ENCODE results near the gene PRKCE. TPM values are rescaled to one million over a fixed set of nuclear protein-coding genes. Genes with fewer than 3 reads are reported as not detected.

The PRKCE gene
- total and polyA plus RNA-seq, 2 of the 8 experiments (the other 6 are each of a cell fraction or from before 2014, with no cell fraction given): 0.54 to 2.1 TPM

DNA sequence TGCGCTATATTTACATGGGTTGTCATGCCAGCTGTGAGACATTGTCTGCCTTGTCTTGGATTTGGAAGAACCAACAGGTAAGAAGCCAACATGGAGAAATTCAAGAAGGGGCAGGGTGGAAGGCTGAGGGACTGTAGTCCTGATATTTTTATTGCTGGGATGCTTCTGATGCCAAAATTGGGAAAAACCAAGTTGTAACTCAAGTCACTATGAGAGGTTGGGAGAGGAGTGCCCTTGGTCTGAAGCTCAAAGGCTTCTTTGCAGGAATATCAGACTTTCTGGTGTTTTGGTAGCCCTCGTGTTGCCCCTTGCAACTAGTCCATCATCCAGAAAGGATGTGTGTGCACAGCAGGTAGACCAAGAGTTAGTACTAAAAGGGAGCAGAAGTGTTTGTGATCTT lies 351.5 kb downstream of the PRKCE start:
- H2BK5ac ChIP-seq (ENCODE audit: low read depth, low read length): no peak overlapping the region
- H4K20me1 ChIP-seq (replicated peaks in 1 of 2; ENCODE audit: control insufficient read depth in 1 of 2, insufficient read depth in 2 of 2, low read length in 2 of 2): no peaks in the 10 kb centered on the region
- H3K23ac ChIP-seq (ENCODE audit: insufficient read length): no peak overlapping the region
- H3K18ac ChIP-seq (ENCODE audit: extremely low read depth, low read length): no peak overlapping the region
- no peak overlapping the region for H2AK5ac ChIP-seq (ENCODE audit: low read depth, low read length)
- peak in 1 of 2 experiments; percentile 7 for DNase-seq (ENCODE audit: low read depth in 1 of 2, low spot score in 2 of 2)
- ChIA-PET CTCF (ENCODE audit: partially characterized antibody) (interaction anchor here (0.7 to 1.8 kb wide), 3 partner anchors 10 to 660 kb away, joined by 3 to 7 read pairs (median 3); no protein-coding TSS in a partner anchor), POLR2A (ENCODE audit: partially characterized antibody) (interaction anchor here (0.6 kb wide), 1 partner anchor 595 kb away, joined by 4 read pairs; no protein-coding TSS in a partner anchor)
- TF ChIP-seq KDM1A (IDR thresholded peaks at IDR 0.05; ENCODE audit: borderline replicate concordance, low read length) (no peak), JUN (IDR thresholded peaks at IDR 0.05; ENCODE audit: low read depth, low read length) (no peak), NRF1 (IDR thresholded peaks at IDR 0.05; ENCODE audit: low read depth, low read length) (no peak), SP4 (IDR thresholded peaks at IDR 0.05; ENCODE audit: low read length) (no peak), SUZ12 (IDR thresholded peaks at IDR 0.05; ENCODE audit: low read length) (no peak), KDM4A (IDR thresholded peaks at IDR 0.05; ENCODE audit: low read depth, low read length, severe bottlenecking) (no peak), TAF7 (optimal IDR thresholded peaks at IDR 0.05; ENCODE audit: borderline replicate concordance, low read depth, low read length) (no peak), MAFK (IDR thresholded peaks at IDR 0.05; ENCODE audit: low read depth, low read length) (no peak), RAD21 (IDR thresholded peaks at IDR 0.05 in 1 of 2, conservative IDR thresholded peaks at IDR 0.05 in 1 of 2; ENCODE audit: low read depth in 2 of 2, low read length in 2 of 2) (no peak)
- H3K4me2 ChIP-seq (ENCODE audit: insufficient read depth in 1 of 2, low read depth in 2 of 2, low read length in 2 of 2): no peak overlapping the region
- H4K8ac ChIP-seq (ENCODE audit: extremely low read depth, insufficient read depth, low read length): no peak overlapping the region
- H3K14ac ChIP-seq (ENCODE audit: insufficient read length): no peak overlapping the region
- WGBS, 2 experiments (ENCODE audit: extremely low coverage in 1 of 2, insufficient coverage in 1 of 2, insufficient read length in 1 of 2, insufficient replicate concordance in 2 of 2, low coverage in 1 of 2, low lambda C conversion rate in 2 of 2, missing lambda C conversion rate in 1 of 2): 88% methylated on average over 2 of the region's 2 CpGs; no CpG with 5 or more reads in 1 of the 2 experiments
- H3K4me3 ChIP-seq (ENCODE audit: extremely low read depth in 1 of 4, insufficient read depth in 2 of 4, low read depth in 3 of 4, low read length in 4 of 4): no peak overlapping the region
- H3K9ac ChIP-seq (replicated peaks in 1 of 4; ENCODE audit: extremely low read depth in 1 of 4, low read depth in 3 of 4, low read length in 3 of 4): no peak overlapping the region
- H3K27me3 ChIP-seq (replicated peaks in 1 of 4; ENCODE audit: control insufficient read depth in 3 of 4, extremely low read depth in 1 of 4, insufficient read depth in 3 of 4, low read length in 3 of 4): no peaks in the 10 kb centered on the region
- H2BK120ac ChIP-seq (replicated peaks; ENCODE audit: low read depth, low read length): no peak overlapping the region
- no peaks in the 10 kb centered on the region for H3K9me3 ChIP-seq (ENCODE audit: insufficient read depth in 2 of 2, low read depth in 1 of 2, low read length in 1 of 2)
- H2BK12ac ChIP-seq (ENCODE audit: low read depth, low read length): no peak overlapping the region
- H3K79me1 ChIP-seq (ENCODE audit: low read depth, low read length): no peaks in the 10 kb centered on the region
- no peak overlapping the region for H4K5ac ChIP-seq (ENCODE audit: insufficient read length, low read depth, low read length)
- no peaks in the 10 kb centered on the region for H3K4me1 ChIP-seq (replicated peaks in 1 of 4; ENCODE audit: control insufficient read depth in 3 of 4, insufficient read depth in 4 of 4, low read length in 3 of 4)
- H3K4ac ChIP-seq (replicated peaks; ENCODE audit: insufficient read length, low read depth, low read length): no peak overlapping the region
- H3K79me2 ChIP-seq (ENCODE audit: control insufficient read depth in 1 of 2, insufficient read depth in 2 of 2, low read length in 2 of 2): no peaks in the 10 kb centered on the region
- no peak overlapping the region for H2BK15ac ChIP-seq (ENCODE audit: low read length)
- no peak overlapping the region for H2AFZ ChIP-seq (ENCODE audit: low read length)
- H2BK20ac ChIP-seq (ENCODE audit: low read length): no peak overlapping the region
- no peaks in the 10 kb centered on the region for H3K23me2 ChIP-seq (ENCODE audit: low read depth, low read length)
- H3K27ac ChIP-seq (ENCODE audit: low read depth, low read length): no peak overlapping the region
- no peaks in the 10 kb centered on the region for H3K36me3 ChIP-seq (ENCODE audit: control insufficient read depth in 2 of 4, insufficient read depth in 4 of 4, low read length in 3 of 4)
- no peak overlapping the region for H4K91ac ChIP-seq (replicated peaks; ENCODE audit: insufficient read length, low read length)
- H3K56ac ChIP-seq (replicated peaks; ENCODE audit: insufficient read length, low read depth, low read length): no peak overlapping the region
- FAIRE-seq: no peak
